T-cell (primary cell): ENCODE measurements around the gene TRUB1. TPM values are rescaled to one million over a fixed set of nuclear protein-coding genes. Genes with fewer than 3 reads are reported as not detected.
A peak's percentile ranks its signal among the peaks of the same experiment; 100 is the strongest.

Experiments
- ATAC-seq, 4 experiments: fragments of 200-7000 bp in 3 of 4; fragments of 150-1000 bp in 1 of 4; cut with Tn5 transposase; replicated peaks in 1 of 4; 1 replicate in 3 of 4; 2 replicates in 1 of 4; pipeline ENCODE4 v1.10.0; 2021; ENCODE audit warnings: moderate library complexity in 3 of 4, mild to moderate bottlenecking in 2 of 4, moderate number of reproducible peaks in 1 of 4
- CTCF ChIA-PET, 2 donors: fragments of 300-600 bp; sonication (Branson Sonifier 250); formaldehyde crosslinking; loops; one replicate each; lab custom pipeline; 2022; ENCODE audit warnings: antibody characterized with exemption in 2 of 2; lab: Charles Lee
- POLR2A ChIA-PET, 2 donors: fragments of 300-600 bp; sonication (Branson Sonifier 250); formaldehyde crosslinking; loops; one replicate each; lab custom pipeline; 2022; ENCODE audit warnings: antibody characterized with exemption in 2 of 2; lab: Charles Lee
- DNase-seq, 35 experiments: peaks; one replicate each; pipeline versions ENCODE4 v3.0.0 to v3.0.0-alpha.2; 2013 to 2023
- H3K27ac ChIP-seq: one replicate; pipeline ENCODE4 v1.5.1; 2013; ENCODE audit warnings: low read length
- H3K27me3 ChIP-seq, 2 experiments: replicated peaks in 1 of 2; 1 replicate in 1 of 2; 2 replicates in 1 of 2; pipeline versions ENCODE4 v1.6.1 to v1.7.0; 2013; ENCODE audit warnings: low read length in 1 of 2, mixed read lengths in 1 of 2; ENCODE audit not compliant: control insufficient read depth in 2 of 2, insufficient read depth in 2 of 2; ENCODE audit errors: extremely low read depth in 1 of 2
- H3K36me3 ChIP-seq, 2 donors: 1 replicate in 1 of 2; 2 replicates in 1 of 2; pipeline versions ENCODE4 v1.6.1 to v1.7.0; 2013; ENCODE audit warnings: low read length in 1 of 2; ENCODE audit not compliant: control insufficient read depth in 2 of 2, insufficient read depth in 1 of 2; ENCODE audit errors: extremely low read depth in 1 of 2
- H3K4me1 ChIP-seq, 2 experiments: 1 replicate in 1 of 2; 2 replicates in 1 of 2; pipeline versions ENCODE4 v1.6.1 to v1.7.0; 2013; ENCODE audit warnings: low read length in 2 of 2, mixed read lengths in 1 of 2; ENCODE audit not compliant: insufficient read depth in 2 of 2, control insufficient read depth in 1 of 2; ENCODE audit errors: extremely low read depth in 1 of 2
- H3K4me3 ChIP-seq, 2 donors: 1 replicate in 1 of 2; 2 replicates in 1 of 2; pipeline versions ENCODE4 v1.5.1 to v1.7.0; 2013; ENCODE audit warnings: mild to moderate bottlenecking in 2 of 2, low read length in 1 of 2, moderate library complexity in 1 of 2; ENCODE audit not compliant: control insufficient read depth in 1 of 2; ENCODE audit errors: extremely low read depth in 1 of 2
- H3K9me3 ChIP-seq: 2 replicates; pipeline ENCODE4 v1.7.0; 2013
- H3K27ac Mint-ChIP-seq, 2 donors: one replicate each; pipeline ENCODE4 v1.8.0; 2020 to 2021; ENCODE audit warnings: mild to moderate bottlenecking in 2 of 2, mixed read lengths in 2 of 2
- H3K27me3 Mint-ChIP-seq, 2 donors: one replicate each; pipeline ENCODE4 v1.8.0; 2021 to 2022; ENCODE audit warnings: mixed read lengths in 2 of 2
- H3K36me3 Mint-ChIP-seq: one replicate; pipeline ENCODE4 v1.8.0; 2021; ENCODE audit warnings: mixed read lengths
- H3K4me1 Mint-ChIP-seq, 3 donors: one replicate each; pipeline ENCODE4 v1.8.0; 2020 to 2022; ENCODE audit warnings: mixed read lengths in 3 of 3, mild to moderate bottlenecking in 1 of 3
- H3K4me3 Mint-ChIP-seq, 3 donors: one replicate each; pipeline ENCODE4 v1.8.0; 2020 to 2022; ENCODE audit warnings: mild to moderate bottlenecking in 3 of 3, mixed read lengths in 3 of 3, moderate library complexity in 3 of 3
- H3K9me3 Mint-ChIP-seq, 3 donors: one replicate each; pipeline ENCODE4 v1.8.0; 2020 to 2022; ENCODE audit warnings: mixed read lengths in 3 of 3
- WGBS: methylation state at CpG from one replicate; pipeline ENCODE4 v1.1.5; 2013; ENCODE audit warnings: missing lambda C conversion rate; ENCODE audit not compliant: insufficient coverage; 5-methylcytosine and 5-hydroxymethylcytosine counted together
- total RNA-seq, 35 experiments: library from RNA in 6 of 35; stranded (reverse) in 6 of 35; fragments of 120-200 nt in 1 of 35; gene quantifications; one replicate each; pipeline versions ENCODE4 v1.2.1 to v1.2.4 and lab custom pipeline; 2013 to 2026

Gene TRUB1
- total RNA-seq, 5 donors from 2014 or later (not counting 1 experiment from before 2014, with no cell fraction given) = 8.8 to 17.0 (median 11.0) TPM

DNA sequence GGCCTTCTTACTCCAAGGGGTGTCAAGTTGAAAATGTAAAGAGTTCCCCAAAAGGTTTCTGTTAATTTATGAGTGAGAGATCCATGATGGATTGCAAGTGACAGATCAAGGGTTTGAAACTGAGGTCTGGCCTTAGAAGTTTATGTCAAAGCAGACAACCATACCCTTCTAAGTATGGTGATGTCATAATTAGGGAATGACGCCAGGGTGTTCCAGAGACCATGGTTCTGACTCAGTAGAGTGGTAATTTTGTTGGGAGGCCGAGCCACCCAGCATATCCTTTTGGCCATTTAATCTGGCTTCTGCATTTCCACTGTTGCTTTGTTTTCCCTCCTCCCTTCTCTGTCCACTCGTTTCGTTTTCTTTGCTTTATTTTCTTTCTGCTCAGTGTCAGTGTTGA is 2.7 kb downstream of the TRUB1 start:
- ChIA-PET CTCF (no interaction called here), POLR2A (no interaction called here)
- Mint-ChIP-seq H3K9me3 (no peaks in the 10 kb centered on the region), H3K4me1 (peaks cover 34 to 46% (median 46%) of the 10 kb centered on the region in 3 donors), H3K27ac (no peak overlapping the region), H3K36me3 (peaks cover 25% of the 10 kb centered on the region), H3K27me3 (no peaks in the 10 kb centered on the region), H3K4me3 (peak overlapping the region in 2 of 3 donors; percentile 6 to 34)
- H3K27me3 ChIP-seq = no peaks in the 10 kb centered on the region
- peaks cover 11 to 13% of the 10 kb centered on the region in 2 experiments for H3K4me1 ChIP-seq
- H3K9me3 ChIP-seq = no peaks in the 10 kb centered on the region
- no CpG with 5 or more reads among the region's 4 CpGs for WGBS
- no peak for DNase-seq
- no peak overlapping the region for H3K4me3 ChIP-seq
- H3K36me3 ChIP-seq = peaks cover 0 to 36% of the 10 kb centered on the region in 2 donors
- H3K27ac ChIP-seq = no peak overlapping the region
- no peak for ATAC-seq

GRCh38 chr10:114943000-114943399 is 5.0 kb downstream of the TRUB1 start:
- H3K27me3 Mint-ChIP-seq = no peaks in the 10 kb centered on the region
- H3K27me3 ChIP-seq = no peaks in the 10 kb centered on the region
- POLR2A ChIA-PET = no interaction called here
- ATAC-seq (no peak), DNase-seq (no peak)
- peaks cover 33 to 49% (median 49%) of the 10 kb centered on the region in 3 donors for H3K4me1 Mint-ChIP-seq
- no peak overlapping the region for H3K27ac ChIP-seq
- 100% methylated on average over 1 of the region's 5 CpGs for WGBS
- no peaks in the 10 kb centered on the region for H3K9me3 ChIP-seq
- H3K36me3 Mint-ChIP-seq = peaks cover 30% of the 10 kb centered on the region
- CTCF ChIA-PET = no interaction called here
- H3K4me1 ChIP-seq = peaks cover 11 to 13% of the 10 kb centered on the region in 2 experiments
- peaks cover 0 to 43% of the 10 kb centered on the region in 2 donors for H3K36me3 ChIP-seq
- no peak overlapping the region for H3K27ac Mint-ChIP-seq
- H3K9me3 Mint-ChIP-seq = no peaks in the 10 kb centered on the region
- no peak overlapping the region for H3K4me3 Mint-ChIP-seq
- H3K4me3 ChIP-seq = no peak overlapping the region

GRCh38 chr10:114953047-114953446 is 15.1 kb downstream of the TRUB1 start:
- peaks cover 2% of the 10 kb centered on the region in 2 donors for H3K36me3 ChIP-seq
- no peaks in the 10 kb centered on the region for H3K9me3 Mint-ChIP-seq
- H3K4me1 ChIP-seq = no peaks in the 10 kb centered on the region
- ChIA-PET POLR2A (no interaction called here), CTCF (no interaction called here)
- no peak for DNase-seq
- no peak overlapping the region for H3K27ac Mint-ChIP-seq
- WGBS = no CpG with 5 or more reads among the region's 4 CpGs
- peaks cover 49% of the 10 kb centered on the region for H3K36me3 Mint-ChIP-seq
- no peak overlapping the region for H3K27ac ChIP-seq
- H3K27me3 ChIP-seq = no peaks in the 10 kb centered on the region
- H3K27me3 Mint-ChIP-seq = no peaks in the 10 kb centered on the region
- H3K4me3 ChIP-seq = no peak overlapping the region
- ATAC-seq = no peak
- no peaks in the 10 kb centered on the region for H3K9me3 ChIP-seq
- no peak overlapping the region for H3K4me3 Mint-ChIP-seq
- H3K4me1 Mint-ChIP-seq = peaks cover 43 to 54% (median 51%) of the 10 kb centered on the region in 3 donors

GRCh38 chr10:114955984-114956383 is 18.0 kb downstream of the TRUB1 start:
- Mint-ChIP-seq H3K27me3 (no peaks in the 10 kb centered on the region), H3K36me3 (peaks cover 42% of the 10 kb centered on the region), H3K27ac (no peak overlapping the region), H3K4me1 (peaks cover 24 to 31% (median 29%) of the 10 kb centered on the region in 3 donors), H3K4me3 (no peak overlapping the region), H3K9me3 (no peaks in the 10 kb centered on the region)
- H3K27me3 ChIP-seq = no peaks in the 10 kb centered on the region
- peaks cover 0 to 2% of the 10 kb centered on the region in 2 donors for H3K36me3 ChIP-seq
- no peaks in the 10 kb centered on the region for H3K9me3 ChIP-seq
- ATAC-seq = no peak
- no peak overlapping the region for H3K4me3 ChIP-seq
- CTCF ChIA-PET = no interaction called here
- H3K4me1 ChIP-seq = no peaks in the 10 kb centered on the region
- POLR2A ChIA-PET = no interaction called here
- no peak overlapping the region for H3K27ac ChIP-seq
- 83% methylated on average over 1 of the region's 4 CpGs for WGBS
- no peak for DNase-seq

GRCh38 chr10:114956466-114956865 is 18.5 kb downstream of the TRUB1 start:
- Histone ChIP-seq H3K36me3 (peaks cover 0 to 2% of the 10 kb centered on the region in 2 donors), H3K9me3 (no peaks in the 10 kb centered on the region), H3K27ac (no peak overlapping the region), H3K4me1 (no peaks in the 10 kb centered on the region), H3K4me3 (no peak overlapping the region), H3K27me3 (no peaks in the 10 kb centered on the region)
- ATAC-seq (no peak), DNase-seq (no peak)
- ChIA-PET CTCF (interaction anchor here in 1 of 2 donors (0.6 kb wide), 1 partner anchor 1588 kb away, joined by 4 read pairs; no protein-coding TSS in a partner anchor), POLR2A (no interaction called here)
- Mint-ChIP-seq H3K4me3 (no peak overlapping the region), H3K4me1 (peaks cover 28 to 31% (median 29%) of the 10 kb centered on the region in 3 donors), H3K27ac (no peak overlapping the region), H3K27me3 (no peaks in the 10 kb centered on the region), H3K9me3 (no peaks in the 10 kb centered on the region), H3K36me3 (peaks cover 46% of the 10 kb centered on the region)
- no CpG with 5 or more reads among the region's 2 CpGs for WGBS

DNA sequence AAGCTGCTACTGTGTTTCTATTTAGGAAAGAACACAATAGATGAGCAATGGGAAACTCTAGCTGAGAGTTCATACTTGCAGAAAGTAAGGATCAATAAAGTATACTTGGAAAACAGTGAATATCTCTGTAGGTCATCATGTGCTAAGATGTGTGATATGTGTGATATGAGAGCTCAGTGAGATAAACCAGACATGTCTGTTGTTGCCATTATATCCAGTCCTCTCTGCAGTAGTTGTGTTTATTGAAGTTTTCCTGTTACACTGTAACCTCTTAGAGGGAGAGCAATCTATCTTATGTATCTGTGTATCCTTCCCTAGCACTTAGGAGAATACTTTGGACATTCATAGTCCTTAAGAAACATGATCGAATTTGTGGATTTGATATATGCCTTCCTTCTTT is 19.1 kb downstream of the TRUB1 start:
- Histone ChIP-seq H3K4me1 (no peaks in the 10 kb centered on the region), H3K27ac (no peak overlapping the region), H3K36me3 (peaks cover 0 to 2% of the 10 kb centered on the region in 2 donors), H3K27me3 (no peaks in the 10 kb centered on the region), H3K4me3 (no peak overlapping the region), H3K9me3 (no peaks in the 10 kb centered on the region)
- ChIA-PET CTCF (interaction anchor here in 1 of 2 donors (0.6 kb wide), 1 partner anchor 1587 kb away, joined by 4 read pairs; no protein-coding TSS in a partner anchor), POLR2A (no interaction called here)
- WGBS = no CpG with 5 or more reads among the region's 1 CpG
- Mint-ChIP-seq H3K27me3 (no peaks in the 10 kb centered on the region), H3K4me3 (no peak overlapping the region), H3K9me3 (no peaks in the 10 kb centered on the region), H3K36me3 (peaks cover 45% of the 10 kb centered on the region), H3K27ac (no peak overlapping the region), H3K4me1 (peaks cover 25 to 31% (median 29%) of the 10 kb centered on the region in 3 donors)
- DNase-seq (no peak), ATAC-seq (no peak)
